Neural crest cell (in vitro differentiated cells): ENCODE measurements around the gene TAF4. TPM values are rescaled to one million over a fixed set of nuclear protein-coding genes. Genes with fewer than 3 reads are reported as not detected.

ENCODE experiments used
- DNase-seq: peaks from one replicate; pipeline ENCODE4 v3.0.0; 2021; ENCODE audit warnings: low read depth, mixed read lengths, low spot score
- H3K27ac Mint-ChIP-seq: one replicate; pipeline ENCODE4 v1.8.0; 2021; ENCODE audit warnings: mild to moderate bottlenecking, mixed read lengths; ENCODE audit not compliant: unreplicated experiment
- H3K27me3 Mint-ChIP-seq: 2 replicates; pipeline ENCODE4 v1.8.0; 2021; ENCODE audit warnings: low read depth, mild to moderate bottlenecking, mixed read lengths
- H3K36me3 Mint-ChIP-seq: 2 replicates; pipeline ENCODE4 v1.8.0; 2021; ENCODE audit warnings: low read depth, mild to moderate bottlenecking, mixed read lengths
- H3K4me1 Mint-ChIP-seq: 2 replicates; pipeline ENCODE4 v1.8.0; 2021; ENCODE audit warnings: mixed read lengths
- H3K4me3 Mint-ChIP-seq: one replicate; pipeline ENCODE4 v1.8.0; 2021; ENCODE audit warnings: mild to moderate bottlenecking, mixed read lengths
- H3K9me3 Mint-ChIP-seq: 2 replicates; pipeline ENCODE4 v1.8.0; 2021; ENCODE audit warnings: mixed read lengths
- CTCF ChIP-seq: fragments of 200-600 bp; sonication (generic); conservative IDR thresholded peaks from 2 replicates; pipeline ENCODE4 v1.5.0; 2021; ENCODE audit warnings: antibody characterized with exemption, mild to moderate bottlenecking
- total RNA-seq: library from RNA; stranded (reverse); gene quantifications from 2 replicates; pipeline ENCODE4 v1.2.1, GENCODE V29; 2021

TAF4 gene
- total RNA-seq, 1 donor from 2014 or later: 33.6 TPM

- H3K27ac Mint-ChIP-seq: no peak overlapping the region
- H3K4me3 Mint-ChIP-seq: no peak overlapping the region
- no peak for DNase-seq
- H3K9me3 Mint-ChIP-seq: peaks cover 9% of the 10 kb centered on the region
- TF ChIP-seq CTCF: no peak
- H3K36me3 Mint-ChIP-seq: peaks cover 18% of the 10 kb centered on the region
- H3K27me3 Mint-ChIP-seq: peaks cover 2% of the 10 kb centered on the region
- no peaks in the 10 kb centered on the region for H3K4me1 Mint-ChIP-seq
These were observed 39.2 kb upstream of the TAF4 start for GRCh38 chr20:62104791-62105345.

- no peak for DNase-seq
- H3K27me3 Mint-ChIP-seq: peaks cover 2% of the 10 kb centered on the region
- peaks cover 9% of the 10 kb centered on the region for H3K9me3 Mint-ChIP-seq
- no peaks in the 10 kb centered on the region for H3K4me1 Mint-ChIP-seq
- no peak for TF ChIP-seq CTCF
- H3K27ac Mint-ChIP-seq: no peak overlapping the region
- no peak overlapping the region for H3K4me3 Mint-ChIP-seq
- H3K36me3 Mint-ChIP-seq: peaks cover 15% of the 10 kb centered on the region
These were observed 38.6 kb upstream of the TAF4 start for GRCh38 chr20:62104234-62104789.

DNA sequence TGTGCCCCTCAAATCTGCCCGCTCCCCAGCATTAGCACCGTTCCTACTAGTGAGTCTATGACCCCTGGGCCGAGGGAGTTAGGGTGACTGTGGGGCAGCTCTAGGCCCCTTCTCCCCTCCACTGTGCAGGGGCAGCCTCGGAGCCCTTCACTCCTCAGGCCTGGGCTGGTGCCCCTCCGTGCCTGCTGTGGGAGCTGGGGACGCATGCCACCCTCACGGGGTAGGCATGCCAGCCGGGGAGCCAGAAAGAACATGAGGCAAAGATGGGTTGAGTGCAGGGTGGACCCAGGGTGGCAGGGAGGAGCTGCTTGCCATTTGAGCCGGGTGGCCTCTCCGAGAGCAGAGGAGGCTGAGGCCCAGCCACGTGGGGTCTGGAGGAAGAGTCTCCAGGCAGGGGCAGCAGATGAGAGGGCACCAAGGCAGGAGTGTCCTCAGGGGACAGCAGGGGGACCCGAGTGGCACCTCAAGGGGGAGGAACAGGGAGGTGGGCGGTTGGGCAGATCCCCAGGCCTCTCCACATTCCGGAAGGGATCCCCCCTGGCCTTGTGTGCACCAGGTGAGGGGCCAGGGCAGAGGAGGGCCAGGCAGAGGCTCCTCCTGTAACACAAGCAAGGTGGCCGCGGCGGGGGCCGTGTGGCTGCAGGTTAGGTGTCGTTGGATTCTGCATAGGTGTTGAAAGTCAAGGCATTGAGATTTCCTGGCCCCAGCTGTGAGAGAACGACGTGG, 38.0 kb upstream of the TAF4 start:
- no peak overlapping the region for H3K4me3 Mint-ChIP-seq
- DNase-seq: no peak
- no peak for TF ChIP-seq CTCF
- H3K27ac Mint-ChIP-seq: no peak overlapping the region
- H3K36me3 Mint-ChIP-seq: peaks cover 11% of the 10 kb centered on the region
- H3K27me3 Mint-ChIP-seq: peaks cover 2% of the 10 kb centered on the region
- H3K4me1 Mint-ChIP-seq: no peaks in the 10 kb centered on the region
- H3K9me3 Mint-ChIP-seq: peaks cover 5% of the 10 kb centered on the region

- TF ChIP-seq CTCF: no peak
- no peak for DNase-seq
- Mint-ChIP-seq H3K4me1 (no peaks in the 10 kb centered on the region), H3K36me3 (peaks cover 5% of the 10 kb centered on the region), H3K9me3 (peaks cover 5% of the 10 kb centered on the region), H3K27ac (no peak overlapping the region), H3K4me3 (no peak overlapping the region), H3K27me3 (peaks cover 2% of the 10 kb centered on the region)
These were observed 35.4 kb upstream of the TAF4 start for GRCh38 chr20:62101078-62101477.

GRCh38 chr20:62097881-62098407, 32.3 kb upstream of the TAF4 start:
- Mint-ChIP-seq H3K4me1 (no peaks in the 10 kb centered on the region), H3K27ac (no peak overlapping the region), H3K36me3 (no peaks in the 10 kb centered on the region), H3K27me3 (peaks cover 2% of the 10 kb centered on the region), H3K9me3 (no peaks in the 10 kb centered on the region), H3K4me3 (no peak overlapping the region)
- TF ChIP-seq CTCF: no peak
- DNase-seq: no peak
